Jurkat, Clone E6-1 (cell line): ENCODE results near the gene TRAF5. TPM values are rescaled to one million over a fixed set of nuclear protein-coding genes. Genes with fewer than 3 reads are reported as not detected.
"Not testable (repeated sequence)": the region's sequence is repeated elsewhere in the genome, so short reads cannot be mapped to it uniquely, and the experiment has no call there.

ENCODE experiments used
- DNase-seq: peaks from one replicate; pipeline ENCODE4 v3.0.0-alpha.2; 2011; ENCODE audit warnings: low read depth, low spot score
- H3K4me3 ChIP-seq: 2 replicates; pipeline ENCODE4 v1.5.1; 2011; ENCODE audit warnings: mild to moderate bottlenecking, low read length, control low read depth, moderate library complexity
- polyA plus RNA-seq: library from polyadenylated mRNA; unstranded; fragments of >200 nt; gene quantifications from one replicate; pipeline ENCODE4 v1.2.1, GENCODE V29; 2012; ENCODE audit warnings: missing spikeins; ENCODE audit not compliant: insufficient read length, insufficient read depth

The TRAF5 gene, protein sequence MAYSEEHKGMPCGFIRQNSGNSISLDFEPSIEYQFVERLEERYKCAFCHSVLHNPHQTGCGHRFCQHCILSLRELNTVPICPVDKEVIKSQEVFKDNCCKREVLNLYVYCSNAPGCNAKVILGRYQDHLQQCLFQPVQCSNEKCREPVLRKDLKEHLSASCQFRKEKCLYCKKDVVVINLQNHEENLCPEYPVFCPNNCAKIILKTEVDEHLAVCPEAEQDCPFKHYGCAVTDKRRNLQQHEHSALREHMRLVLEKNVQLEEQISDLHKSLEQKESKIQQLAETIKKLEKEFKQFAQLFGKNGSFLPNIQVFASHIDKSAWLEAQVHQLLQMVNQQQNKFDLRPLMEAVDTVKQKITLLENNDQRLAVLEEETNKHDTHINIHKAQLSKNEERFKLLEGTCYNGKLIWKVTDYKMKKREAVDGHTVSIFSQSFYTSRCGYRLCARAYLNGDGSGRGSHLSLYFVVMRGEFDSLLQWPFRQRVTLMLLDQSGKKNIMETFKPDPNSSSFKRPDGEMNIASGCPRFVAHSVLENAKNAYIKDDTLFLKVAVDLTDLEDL
- polyA plus RNA-seq = 29.6 TPM

DNA sequence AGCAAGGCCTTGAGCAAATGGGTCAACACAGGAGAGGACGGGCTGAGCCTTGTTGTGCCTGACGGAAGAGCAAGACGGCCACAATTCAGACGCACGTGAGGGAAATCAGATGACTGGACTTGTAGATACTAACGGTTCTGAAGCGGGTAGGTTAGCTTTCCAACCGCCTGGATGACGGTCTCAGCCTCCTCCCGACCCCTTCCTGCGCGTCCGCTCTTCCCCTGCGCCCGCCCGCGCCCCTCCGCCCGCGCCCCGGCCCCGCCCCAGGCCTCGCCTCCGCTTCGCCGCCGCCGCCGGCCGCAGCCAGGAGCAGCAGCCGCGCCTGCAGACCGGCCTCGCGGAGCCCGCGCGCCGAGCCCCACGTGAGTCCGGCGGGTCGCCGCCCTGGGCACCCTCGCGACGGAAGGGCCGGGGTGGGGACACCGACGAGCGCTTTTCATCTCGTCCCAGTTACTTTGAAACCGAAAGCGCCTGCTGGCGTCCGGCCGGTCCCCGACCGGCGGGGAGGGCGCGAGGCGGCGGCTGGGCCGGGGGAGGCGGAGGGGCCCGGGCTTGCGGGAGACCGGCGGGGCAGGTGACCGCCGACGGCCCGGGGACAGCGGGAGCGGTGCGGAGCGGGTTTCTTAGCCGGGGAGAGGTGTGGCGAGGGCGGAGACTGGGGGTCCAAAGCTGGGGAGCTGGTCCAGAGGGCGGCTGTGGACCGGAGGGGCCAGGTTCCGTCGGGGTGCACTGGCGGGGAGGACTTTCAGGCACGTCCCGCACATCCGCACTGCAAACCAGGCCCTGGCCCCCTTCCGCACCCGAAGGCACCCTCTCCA lies at the start of gene TRAF5:
Gene TRAF5 (plus strand): TSS at position 306 of the 818 bp plus-strand sequence. CDS start 26,407 bp downstream, outside the sequence.
- peak; percentile 44 for DNase-seq
- H3K4me3 ChIP-seq = peak within 1 kb of the TSS; percentile 77

DNA sequence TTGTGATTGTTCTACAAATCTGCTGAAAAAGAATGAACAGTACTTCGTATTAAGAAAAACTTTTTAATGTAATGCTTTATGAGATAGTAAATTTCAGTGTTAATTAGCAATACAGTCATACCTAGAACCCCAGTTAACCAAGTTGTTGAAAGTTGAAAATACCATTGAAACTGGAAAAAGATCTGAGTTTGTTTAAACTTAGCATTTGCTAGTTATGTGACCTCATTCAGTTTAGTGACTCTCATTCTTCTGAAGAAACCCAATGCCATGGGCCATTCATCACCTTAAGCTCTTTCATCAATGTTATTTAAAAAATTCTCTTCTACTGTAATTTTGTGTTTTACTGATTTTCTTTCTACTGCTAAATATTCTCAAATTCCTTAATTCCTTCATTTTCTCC lies 47.3 kb upstream of the TRAF5 start:
- no peak for DNase-seq
- H3K4me3 ChIP-seq = no peak overlapping the region

DNA sequence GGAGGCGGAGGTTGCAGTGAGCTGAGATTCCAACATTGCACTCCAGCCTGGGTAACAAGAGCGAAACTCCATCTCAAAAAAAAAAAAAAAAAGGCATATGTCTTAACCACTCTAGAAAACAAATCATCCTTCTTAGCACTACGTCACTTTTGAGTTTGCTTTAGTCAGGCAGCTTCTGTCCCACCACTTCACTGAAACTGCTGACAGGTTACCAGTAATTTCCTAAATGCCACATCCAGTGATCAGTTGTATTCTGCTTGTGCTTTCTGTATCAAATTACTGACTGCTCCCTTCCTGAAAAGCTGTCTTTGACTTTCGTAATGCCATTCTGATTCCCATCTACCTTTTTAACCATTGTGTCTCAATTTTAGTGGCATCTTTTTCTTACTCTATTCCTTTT lies 45.7 kb upstream of the TRAF5 start:
- no peak for DNase-seq
- no peak overlapping the region for H3K4me3 ChIP-seq

DNA sequence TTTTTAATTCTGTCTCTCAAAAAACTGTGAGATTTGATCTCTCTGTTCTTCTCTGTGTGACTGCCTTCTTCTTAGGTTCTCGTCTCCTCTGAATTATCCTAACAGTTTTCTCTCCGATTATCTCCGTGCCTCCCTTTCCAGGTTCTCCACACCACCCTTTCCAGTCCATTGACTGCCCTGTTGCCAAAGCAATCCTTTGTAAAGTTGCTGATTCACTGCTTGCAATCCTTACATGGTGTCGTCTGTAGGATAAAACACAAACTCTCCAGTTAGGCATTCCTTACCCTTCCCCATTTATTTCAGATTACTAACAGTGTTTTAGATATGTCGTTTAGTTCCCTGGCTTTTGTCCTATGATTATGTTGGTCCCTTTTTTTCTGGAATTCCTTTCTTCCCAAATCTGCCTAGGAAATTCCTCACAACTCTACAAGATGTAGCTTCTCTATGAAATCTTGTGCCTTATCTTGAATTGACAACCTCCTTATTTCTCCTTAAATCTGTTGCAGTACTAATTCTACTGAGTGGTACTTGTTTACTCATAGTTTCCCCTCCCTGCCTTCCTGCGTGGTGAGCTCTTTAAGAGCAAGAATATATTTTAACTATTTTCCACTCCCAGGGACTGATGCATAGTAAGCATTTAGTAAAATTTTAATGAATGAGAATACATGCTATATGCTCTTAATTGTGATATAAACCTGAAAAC lies 45.2 kb upstream of the TRAF5 start:
- no peak overlapping the region for H3K4me3 ChIP-seq
- DNase-seq = no peak

DNA sequence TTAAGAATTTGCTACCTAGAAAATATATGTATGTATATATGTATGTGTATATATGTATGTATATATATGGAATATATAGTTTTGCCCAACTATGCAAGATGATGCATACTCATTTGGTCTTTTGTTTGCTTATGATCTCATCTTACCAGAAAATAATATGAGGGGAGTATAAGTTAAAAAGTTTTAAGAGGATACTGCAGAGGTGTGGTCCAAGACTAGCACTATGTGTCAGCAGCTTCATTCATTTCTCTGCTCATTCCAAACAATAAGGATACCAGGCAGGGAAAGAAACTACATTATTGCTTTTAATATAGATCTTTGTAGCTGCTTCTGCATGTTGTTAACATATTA lies 44.6 kb upstream of the TRAF5 start:
- DNase-seq = no peak
- no peak overlapping the region for H3K4me3 ChIP-seq

DNA sequence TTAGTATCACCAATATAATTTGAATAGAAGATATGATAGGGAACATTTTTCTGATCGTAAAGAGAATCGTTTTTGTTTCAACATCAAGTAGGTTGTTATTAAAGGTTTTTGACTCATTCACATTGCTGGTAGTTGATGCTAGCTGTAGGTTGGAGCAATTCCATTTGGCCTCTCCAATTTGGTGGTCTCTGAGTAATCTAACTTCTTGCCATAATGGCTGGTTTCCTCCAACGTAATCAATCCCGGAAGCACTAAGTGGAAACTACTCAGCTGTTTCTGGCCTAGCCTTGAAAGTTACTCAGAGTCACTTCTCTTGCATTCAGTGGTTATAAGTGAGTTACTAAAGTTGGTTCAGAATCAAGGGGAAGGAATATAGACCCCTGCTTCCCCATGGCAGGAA lies 41.4 kb upstream of the TRAF5 start:
- no peak for DNase-seq
- no peak overlapping the region for H3K4me3 ChIP-seq

DNA sequence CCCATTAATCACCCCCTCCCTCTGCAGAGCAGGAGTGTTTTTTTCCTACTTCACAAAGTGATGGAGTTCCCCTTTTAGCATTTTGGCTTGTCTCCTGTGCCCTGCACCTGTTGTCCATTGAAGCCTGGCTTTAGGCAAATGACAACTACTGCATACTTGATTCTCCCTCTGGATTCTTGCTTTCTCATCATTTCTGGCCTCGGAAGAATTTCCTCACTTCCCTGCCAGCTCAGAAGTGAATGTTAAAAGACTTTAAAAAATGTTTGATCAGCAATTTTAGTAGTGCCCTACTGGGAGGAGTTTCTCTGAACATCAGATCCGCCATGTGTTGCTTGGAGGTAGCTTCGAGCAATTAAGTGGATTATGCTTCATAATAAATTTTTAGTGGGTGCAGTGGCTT lies 39.4 kb upstream of the TRAF5 start:
- DNase-seq = no peak
- no peak overlapping the region for H3K4me3 ChIP-seq

DNA sequence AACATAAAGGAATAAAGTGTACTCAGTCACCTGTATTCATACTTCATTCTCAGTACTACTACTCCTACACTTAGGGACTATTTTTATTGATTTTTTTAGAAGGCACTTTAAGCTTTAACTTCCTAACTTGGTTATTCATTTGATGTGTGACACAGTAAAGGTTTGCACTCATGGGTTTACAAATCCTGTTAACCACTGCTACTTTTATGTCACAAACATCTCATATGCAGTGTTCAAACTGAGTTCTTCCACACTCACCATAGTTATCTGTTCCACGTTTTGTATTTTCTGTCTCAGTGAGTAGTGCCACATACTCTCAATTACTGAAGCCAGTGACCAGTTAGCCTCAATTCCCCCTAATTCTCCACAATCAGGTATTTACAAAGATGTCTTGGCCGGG lies 34.2 kb upstream of the TRAF5 start:
- H3K4me3 ChIP-seq = no peak overlapping the region
- no peak for DNase-seq

DNA sequence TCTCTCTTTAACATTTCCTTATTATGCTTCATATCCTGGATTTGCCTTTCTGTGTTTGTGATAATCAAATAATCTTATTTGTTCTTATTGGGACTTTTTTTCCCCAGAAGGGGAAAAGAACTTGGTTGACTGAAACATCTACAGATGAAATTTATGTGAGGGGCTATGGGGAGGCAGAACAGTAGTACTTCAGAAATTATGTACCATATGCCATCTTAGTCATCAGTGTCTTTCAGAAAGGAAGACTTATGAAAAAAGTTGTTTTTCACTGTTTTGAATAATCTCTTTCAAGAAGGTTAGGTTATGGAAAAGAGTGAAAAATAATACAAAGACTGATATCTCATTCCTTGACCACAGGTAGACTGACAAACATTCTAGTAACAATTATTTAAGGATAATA lies 30.2 kb upstream of the TRAF5 start:
- H3K4me3 ChIP-seq = no peak overlapping the region
- no peak for DNase-seq

DNA sequence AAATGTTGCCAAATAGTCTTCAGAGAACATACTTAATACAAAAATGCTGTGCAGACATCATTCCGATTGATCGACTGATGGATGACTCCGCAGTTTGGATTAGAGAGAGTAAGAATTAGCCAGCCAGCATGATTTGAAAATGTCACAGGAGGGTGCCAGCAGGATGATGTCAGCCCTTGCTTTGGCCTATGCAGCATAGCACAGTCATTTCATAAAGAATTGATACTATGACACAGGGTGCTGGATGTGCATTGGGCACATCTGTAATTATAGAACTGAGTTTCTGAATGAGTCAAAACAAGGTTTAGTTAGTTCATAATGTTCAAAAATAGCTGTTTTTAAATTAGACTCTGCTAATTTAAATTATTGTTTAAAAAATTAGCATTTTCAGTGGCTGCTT lies 21.6 kb upstream of the TRAF5 start:
- DNase-seq = no peak
- H3K4me3 ChIP-seq = no peak overlapping the region

DNA sequence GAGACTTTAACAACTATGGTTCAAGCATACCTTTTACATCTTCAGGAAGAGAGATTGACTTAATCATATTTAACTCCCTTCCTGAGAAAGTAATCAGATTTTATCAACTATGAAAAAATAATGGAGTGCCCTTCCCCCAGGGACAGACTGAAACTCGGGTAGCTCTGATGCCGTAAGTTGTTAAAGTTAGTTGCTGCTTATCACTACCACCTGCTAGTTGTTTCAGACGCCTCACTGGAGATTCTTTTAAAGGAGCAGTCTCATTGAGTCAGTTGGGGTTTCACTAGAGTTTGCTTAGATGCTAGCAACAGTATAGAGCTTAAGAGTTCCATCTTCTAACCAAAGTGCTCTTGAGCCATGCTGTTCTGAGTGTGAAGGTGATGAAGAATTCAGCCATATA lies 17.0 kb upstream of the TRAF5 start:
- no peak for DNase-seq
- H3K4me3 ChIP-seq = no peak overlapping the region

DNA sequence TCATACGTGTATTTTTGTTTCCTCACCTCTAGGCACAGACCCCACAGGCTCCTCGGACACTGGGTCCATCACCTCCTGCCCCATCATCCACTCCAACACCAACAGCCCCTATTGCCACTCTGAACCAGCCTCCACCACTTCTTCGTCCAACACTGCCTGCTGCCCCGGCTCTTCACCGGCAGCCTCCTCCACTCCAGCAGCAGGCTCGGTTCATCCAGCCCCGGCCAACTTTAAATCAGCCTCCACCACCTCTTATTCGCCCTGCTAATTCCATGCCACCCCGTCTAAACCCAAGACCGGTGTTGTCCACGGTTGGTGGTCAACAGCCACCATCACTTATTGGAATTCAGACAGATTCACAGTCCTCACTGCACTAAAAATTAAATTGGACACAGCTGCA lies 13.2 kb upstream of the TRAF5 start:
- no peak for DNase-seq
- no peak overlapping the region for H3K4me3 ChIP-seq

DNA sequence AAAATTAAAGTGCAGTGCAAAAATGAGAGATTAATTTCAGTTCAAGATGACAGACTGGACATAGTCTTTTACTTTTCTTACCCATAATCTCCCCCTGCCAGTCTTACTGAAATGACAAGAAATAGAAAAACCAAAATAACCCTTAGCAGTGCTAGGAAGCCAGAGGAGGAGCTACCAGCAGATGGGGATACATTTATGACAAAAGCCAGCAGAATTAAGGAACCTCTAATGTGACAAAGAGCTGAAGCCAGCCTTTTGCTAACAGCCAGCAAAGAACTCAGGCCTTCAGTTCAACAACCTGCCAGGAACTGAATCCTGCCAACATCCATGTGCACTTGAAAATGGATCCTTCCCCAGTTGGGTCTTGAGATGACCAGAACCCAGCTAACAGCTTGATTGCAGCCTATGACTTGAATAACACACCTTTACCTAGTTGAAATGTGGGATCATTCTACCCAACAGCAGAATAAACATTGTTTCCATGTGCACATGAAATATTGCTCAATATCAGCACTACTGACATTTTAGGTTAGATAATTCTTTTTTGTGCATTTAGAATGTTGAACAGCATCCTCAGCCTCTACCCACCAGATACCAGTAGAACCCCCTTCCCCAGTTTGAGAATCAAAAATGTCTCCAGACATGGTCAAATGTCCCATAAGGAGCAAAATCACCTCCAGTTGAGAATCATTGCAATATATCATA lies 7.9 kb upstream of the TRAF5 start:
- H3K4me3 ChIP-seq = no peak overlapping the region
- no peak for DNase-seq

DNA sequence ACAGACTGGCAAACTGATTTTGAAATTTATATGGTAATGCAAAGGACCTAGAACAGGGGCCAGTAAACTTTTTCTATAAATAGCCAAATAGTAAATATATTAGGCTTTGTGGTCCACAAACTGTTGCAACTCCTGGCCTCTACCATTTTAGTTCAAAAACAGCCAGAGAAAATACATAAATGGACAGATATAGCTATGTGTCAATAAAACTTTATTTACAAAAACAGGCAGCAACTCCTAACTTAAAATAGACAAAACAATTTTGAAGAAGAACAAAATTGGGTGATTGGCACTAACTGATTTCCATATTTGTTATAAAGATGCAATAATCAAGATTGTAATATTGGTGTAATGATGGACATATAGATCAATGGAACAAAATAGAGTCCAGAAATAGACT lies 6.7 kb upstream of the TRAF5 start:
- DNase-seq = no peak
- H3K4me3 ChIP-seq = no peak overlapping the region

DNA sequence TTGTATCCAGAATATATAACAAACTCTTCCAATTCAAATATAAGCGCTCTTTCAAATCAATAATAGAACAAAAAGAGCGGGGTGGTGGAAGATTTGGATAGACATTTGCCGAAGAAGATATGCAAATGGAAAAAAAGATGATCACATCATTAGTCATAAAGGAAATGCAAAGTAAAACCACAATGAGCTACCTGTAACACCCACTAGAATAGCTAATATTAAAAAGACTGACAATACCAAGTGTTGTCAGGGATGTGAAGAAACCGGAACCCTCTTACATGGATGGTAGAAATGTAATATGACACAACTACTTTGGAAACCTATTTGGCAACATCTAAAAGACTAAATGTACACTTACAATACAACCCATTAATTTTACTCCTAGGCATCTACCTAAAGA lies 5.7 kb upstream of the TRAF5 start:
- H3K4me3 ChIP-seq = no peak overlapping the region
- no peak for DNase-seq

DNA sequence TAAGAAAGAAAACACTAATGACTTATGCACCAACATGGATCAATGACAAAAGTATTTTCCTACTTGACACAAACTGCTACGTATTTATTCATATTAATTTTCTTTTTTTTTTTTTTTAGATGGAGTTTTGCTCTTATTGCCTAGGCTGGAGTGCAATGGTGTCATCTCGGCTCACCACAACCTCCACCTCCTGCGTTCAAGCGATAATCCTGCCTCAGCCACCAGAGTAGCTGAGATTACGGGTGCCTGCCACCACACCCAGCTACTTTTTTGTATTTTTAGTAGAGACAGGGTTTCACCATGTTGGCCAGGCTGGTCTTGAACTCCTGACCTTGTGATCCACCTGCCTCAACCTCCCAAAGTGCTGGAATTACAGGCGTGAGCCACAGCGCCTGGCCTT lies 5.0 kb upstream of the TRAF5 start:
- not testable (repeated sequence) for DNase-seq, H3K4me3 ChIP-seq

DNA sequence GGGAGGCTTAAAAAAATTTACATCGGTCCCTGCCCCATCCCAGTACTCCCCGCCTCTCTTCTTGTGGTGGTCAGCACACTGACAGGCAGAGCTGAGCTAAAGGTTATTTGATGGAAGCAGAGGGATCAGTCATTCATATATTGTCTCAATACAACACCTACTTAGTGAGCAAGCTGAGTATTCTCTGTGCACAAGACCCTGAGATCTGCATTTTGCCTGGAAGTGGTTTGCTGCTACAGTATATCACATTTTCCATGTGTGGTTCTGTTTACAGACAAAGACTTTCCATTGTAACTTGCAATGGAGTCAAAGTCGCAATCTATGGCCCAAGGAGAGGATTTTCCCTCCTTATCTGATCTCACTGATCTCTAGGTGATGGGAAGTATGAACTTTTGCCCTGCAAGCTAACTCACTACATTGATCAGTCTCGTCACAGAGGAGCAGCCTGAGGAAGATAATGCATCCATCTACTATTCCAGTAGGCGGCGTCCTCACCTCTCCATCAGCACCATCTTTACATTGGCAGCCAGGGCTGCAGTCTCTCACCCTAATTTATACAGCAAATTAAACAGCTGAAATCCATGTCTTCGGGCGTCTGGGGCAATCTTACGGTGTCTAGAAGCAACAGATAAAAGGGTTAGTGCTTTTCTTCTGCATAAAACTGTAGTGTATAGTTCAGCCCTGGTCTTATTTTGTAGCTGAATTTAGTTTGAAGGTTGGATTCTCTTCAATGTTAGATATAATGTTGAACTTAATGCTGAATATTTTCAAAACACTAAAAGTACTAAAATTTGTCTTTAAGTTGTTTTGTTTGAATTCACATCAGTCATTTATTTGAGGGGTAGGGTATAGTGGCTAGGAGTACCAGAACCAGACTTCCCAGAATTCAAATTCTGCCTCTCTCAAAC lies 3.2 kb upstream of the TRAF5 start:
- DNase-seq = peak; percentile 75
- no peak overlapping the region for H3K4me3 ChIP-seq
